OCI-LY1 (cell line): ENCODE measurements around the gene PDCD1.

Experiments used
- H2AFZ ChIP-seq: fragments of 200-600 bp; sonication (generic), shearing (Covaris generic); 2 replicates; pipeline ENCODE4 v1.6.0; 2014; ENCODE audit warnings: antibody characterized with exemption, mild to moderate bottlenecking, low read length
- H3F3A ChIP-seq: fragments of 200-600 bp; sonication (generic), shearing (Covaris generic); 2 replicates; pipeline ENCODE4 v1.6.0; 2014; ENCODE audit warnings: mild to moderate bottlenecking, antibody characterized with exemption, low read length, moderate library complexity; ENCODE audit not compliant: insufficient read depth
- H3K27ac ChIP-seq: fragments of 200-600 bp; sonication (generic); 2 replicates; pipeline ENCODE4 v1.5.1; 2014; ENCODE audit warnings: low read length, mixed run types, mild to moderate bottlenecking, low read depth; ENCODE audit not compliant: poor library complexity, severe bottlenecking
- H3K27me3 ChIP-seq: fragments of 200-600 bp; sonication (generic); 2 replicates; pipeline ENCODE4 v1.6.0; 2014; ENCODE audit warnings: antibody characterized with exemption, mild to moderate bottlenecking, low read length, moderate library complexity; ENCODE audit not compliant: insufficient read depth
- H3K36me3 ChIP-seq: fragments of 200-600 bp; sonication (generic); 2 replicates; pipeline ENCODE4 v1.6.1; 2014; ENCODE audit warnings: mild to moderate bottlenecking, antibody characterized with exemption, low read length, moderate library complexity, mixed read lengths; ENCODE audit not compliant: insufficient read depth
- H3K4me1 ChIP-seq: fragments of 200-600 bp; sonication (generic); 2 replicates; pipeline ENCODE4 v1.5.1; 2014; ENCODE audit warnings: mild to moderate bottlenecking, low read length, moderate library complexity; ENCODE audit not compliant: insufficient read depth, severe bottlenecking
- H3K4me2 ChIP-seq: fragments of 200-600 bp; sonication (generic), shearing (Covaris generic); 2 replicates; pipeline ENCODE4 v1.6.1; 2014; ENCODE audit warnings: low read length
- H3K4me3 ChIP-seq: fragments of 200-600 bp; sonication (generic); 2 replicates; pipeline ENCODE4 v1.5.1; 2014; ENCODE audit warnings: low read length, low read depth, mild to moderate bottlenecking, mixed read lengths; ENCODE audit not compliant: poor library complexity, severe bottlenecking
- H3K79me2 ChIP-seq: fragments of 200-600 bp; shearing (Covaris generic); 2 replicates; pipeline ENCODE4 v1.6.1; 2016; ENCODE audit warnings: mixed run types, low read length, mixed read lengths; ENCODE audit not compliant: insufficient read depth
- H3K9ac ChIP-seq: fragments of 200-600 bp; sonication (generic), shearing (Covaris generic); 2 replicates; pipeline ENCODE4 v1.6.1; 2014; ENCODE audit warnings: mild to moderate bottlenecking, low read length, mixed read lengths
- H3K9me2 ChIP-seq: fragments of 200-600 bp; sonication (generic), shearing (Covaris generic); 2 replicates; pipeline ENCODE4 v1.6.1; 2014; ENCODE audit warnings: low read depth, mild to moderate bottlenecking, low read length, mixed read lengths
- H3K9me3 ChIP-seq: fragments of 200-600 bp; shearing (Covaris generic); 2 replicates; pipeline ENCODE4 v1.6.1; 2014; ENCODE audit warnings: low read length, mixed read lengths
- H4K20me1 ChIP-seq: fragments of 200-600 bp; sonication (generic), shearing (Covaris generic); 2 replicates; pipeline ENCODE4 v1.6.0; 2016; ENCODE audit warnings: mild to moderate bottlenecking, low read length; ENCODE audit not compliant: insufficient read depth
- CTCF ChIP-seq: fragments of 200-600 bp; sonication (generic), shearing (Covaris generic); IDR thresholded peaks from 2 replicates; pipeline ENCODE4 v1.5.1; 2017; ENCODE audit warnings: mild to moderate bottlenecking, antibody characterized with exemption, low read length, moderate library complexity, mixed read lengths
- EZH2 ChIP-seq: fragments of 200-600 bp; sonication (generic), shearing (Covaris generic); IDR thresholded peaks from 2 replicates; pipeline ENCODE4 v1.8.0; 2017; ENCODE audit warnings: borderline replicate concordance, mixed run types, mild to moderate bottlenecking, antibody characterized with exemption, low read length, moderate library complexity, mixed read lengths

Gene PDCD1

DNA sequence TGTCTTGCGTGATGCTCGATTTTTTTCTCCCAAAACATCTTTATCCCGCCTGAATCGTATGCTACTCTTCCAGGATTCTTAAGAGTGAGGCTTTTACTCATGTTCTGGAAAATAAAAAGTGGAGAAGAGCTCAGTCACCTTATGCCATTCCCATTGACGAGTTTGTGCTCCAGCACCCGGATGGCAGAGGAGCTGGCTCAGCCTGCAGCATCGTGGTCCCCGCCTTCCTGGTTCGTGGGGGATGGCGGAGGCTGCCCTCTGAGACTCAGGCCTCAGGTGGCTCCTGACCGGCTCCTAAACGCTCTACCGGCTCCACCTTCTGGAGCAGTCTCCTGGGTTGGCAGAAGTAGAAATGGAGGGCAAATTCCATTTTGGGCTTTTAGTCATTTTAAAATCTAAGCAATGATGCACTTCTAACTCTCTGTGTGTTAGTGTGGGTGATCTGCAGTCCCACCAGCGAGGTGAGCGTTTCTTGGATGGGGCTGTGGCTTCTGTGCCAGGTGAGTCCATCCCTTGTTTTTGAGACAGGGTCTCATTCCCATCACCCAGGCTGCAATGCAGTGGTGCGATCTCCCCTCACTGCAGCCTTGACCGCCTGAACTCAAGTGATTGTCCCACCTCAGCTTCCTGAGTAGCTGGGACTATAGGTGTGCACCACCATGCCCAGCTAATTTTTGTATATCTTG lies 38.7 kb upstream of the PDCD1 start:
- H3K4me2 ChIP-seq: no peak overlapping the region
- H3K27me3 ChIP-seq: no peaks in the 10 kb centered on the region
- no peaks in the 10 kb centered on the region for H3K4me1 ChIP-seq
- no peaks in the 10 kb centered on the region for H4K20me1 ChIP-seq
- TF ChIP-seq CTCF: no peak
- no peak overlapping the region for H2AFZ ChIP-seq
- no peaks in the 10 kb centered on the region for H3K9me2 ChIP-seq
- no peak overlapping the region for H3K4me3 ChIP-seq
- no peak overlapping the region for H3K9ac ChIP-seq
- H3F3A ChIP-seq: no peaks in the 10 kb centered on the region
- H3K79me2 ChIP-seq: no peaks in the 10 kb centered on the region
- H3K27ac ChIP-seq: no peak overlapping the region
- no peaks in the 10 kb centered on the region for H3K9me3 ChIP-seq
- no peaks in the 10 kb centered on the region for H3K36me3 ChIP-seq

DNA sequence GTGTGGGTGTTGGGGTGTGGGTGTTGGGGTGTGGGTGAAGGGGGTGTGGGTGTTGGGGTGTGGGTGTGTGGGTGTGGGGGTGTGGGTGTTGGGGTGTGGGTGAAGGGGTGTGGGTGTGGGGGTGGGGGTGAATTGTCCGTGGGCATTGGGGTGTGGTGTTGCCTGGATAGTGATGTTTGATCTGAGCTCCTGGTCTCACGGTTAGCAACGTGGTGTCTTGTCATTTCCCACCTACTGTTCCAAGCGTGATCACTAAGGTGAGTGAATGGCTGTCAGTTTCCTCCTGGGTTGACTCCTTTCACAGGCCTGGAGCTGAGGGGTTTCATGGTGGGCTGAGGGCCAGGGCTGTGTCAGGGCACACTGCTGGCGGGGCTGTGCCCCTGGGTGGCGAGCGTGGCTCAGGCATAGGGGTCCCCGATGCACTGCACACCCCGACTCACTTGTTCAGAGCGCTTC lies 38.1 kb upstream of the PDCD1 start:
- TF ChIP-seq CTCF (no peak), EZH2 (no peak)
- Histone ChIP-seq H3K79me2 (no peaks in the 10 kb centered on the region), H3K4me3 (no peak overlapping the region), H3K9me2 (no peaks in the 10 kb centered on the region), H3K4me1 (no peaks in the 10 kb centered on the region), H3K4me2 (no peak overlapping the region), H4K20me1 (no peaks in the 10 kb centered on the region), H3K36me3 (no peaks in the 10 kb centered on the region), H3K9me3 (no peaks in the 10 kb centered on the region), H3K9ac (no peak overlapping the region), H2AFZ (no peak overlapping the region), H3K27me3 (no peaks in the 10 kb centered on the region), H3K27ac (no peak overlapping the region), H3F3A (no peaks in the 10 kb centered on the region)

GRCh38 chr2:241895712-241896641 lies 37.3 kb upstream of the PDCD1 start:
- Histone ChIP-seq H3K4me1 (no peaks in the 10 kb centered on the region), H2AFZ (no peak overlapping the region), H3K9me2 (no peaks in the 10 kb centered on the region)

More at GRCh38 chr2:241895712-241896641, 37.3 kb upstream of the PDCD1 start:
- H3K9ac ChIP-seq: no peak overlapping the region
- no peaks in the 10 kb centered on the region for H3K9me3 ChIP-seq
- TF ChIP-seq CTCF (no peak), EZH2 (no peak)
- H4K20me1 ChIP-seq: no peaks in the 10 kb centered on the region
- no peaks in the 10 kb centered on the region for H3K27me3 ChIP-seq
- H3K4me3 ChIP-seq: no peak overlapping the region
- H3K79me2 ChIP-seq: no peaks in the 10 kb centered on the region
- no peak overlapping the region for H3K4me2 ChIP-seq
- no peak overlapping the region for H3K27ac ChIP-seq
- no peaks in the 10 kb centered on the region for H3F3A ChIP-seq
- H3K36me3 ChIP-seq: no peaks in the 10 kb centered on the region
